CD4-positive, alpha-beta memory T cell (primary cell): Measurements from ENCODE around the gene SLC47A2. TPM values are rescaled to one million over a fixed set of nuclear protein-coding genes. Genes with fewer than 3 reads are reported as not detected.

ENCODE experiments used
- CTCF ChIA-PET: fragments of 350-600 bp; sonication (Branson Sonifier 250); formaldehyde crosslinking; loops from one replicate; lab custom pipeline; 2021; ENCODE audit warnings: inconsistent platforms; ENCODE audit not compliant: partially characterized antibody; lab: Charles Lee
- POLR2A ChIA-PET: fragments of 350-600 bp; sonication (Branson Sonifier 250); formaldehyde crosslinking; loops from one replicate; lab custom pipeline; 2021; ENCODE audit not compliant: partially characterized antibody; lab: Charles Lee
- DNase-seq, 5 donors: peaks; one replicate each; pipeline versions ENCODE4 v3.0.0 to v3.0.0-alpha.2; 2020 to 2022; ENCODE audit warnings: mixed read lengths in 1 of 5
- H3K27ac ChIP-seq: one replicate; pipeline ENCODE4 v1.7.0; 2013; ENCODE audit warnings: low read depth, low read length
- H3K27me3 ChIP-seq: 2 replicates; pipeline ENCODE4 v1.7.0; 2013; ENCODE audit warnings: mild to moderate bottlenecking, low read length, moderate library complexity; ENCODE audit not compliant: insufficient read depth
- H3K36me3 ChIP-seq: 2 replicates; pipeline ENCODE4 v1.7.0; 2013; ENCODE audit warnings: mild to moderate bottlenecking, low read length, moderate library complexity; ENCODE audit not compliant: insufficient read depth
- H3K4me1 ChIP-seq: 2 replicates; pipeline ENCODE4 v1.7.0; 2013; ENCODE audit warnings: mild to moderate bottlenecking, low read length, moderate library complexity; ENCODE audit not compliant: insufficient read depth
- H3K4me3 ChIP-seq, 2 donors: one replicate each; pipeline ENCODE4 v1.7.0; 2013; ENCODE audit warnings: low read length in 2 of 2, mild to moderate bottlenecking in 1 of 2
- H3K9me3 ChIP-seq, 2 donors: one replicate each; pipeline ENCODE4 v1.7.0; 2013; ENCODE audit warnings: low read length in 2 of 2, control low read depth in 1 of 2; ENCODE audit not compliant: control insufficient read depth in 1 of 2
- H3K27ac Mint-ChIP-seq, 7 donors: one replicate each; pipeline ENCODE4 v1.8.0; 2020 to 2021; ENCODE audit warnings: mixed read lengths in 7 of 7, mild to moderate bottlenecking in 6 of 7, inconsistent platforms in 3 of 7, moderate library complexity in 3 of 7
- H3K27me3 Mint-ChIP-seq, 2 donors: one replicate each; pipeline ENCODE4 v1.8.0; 2020 to 2021; ENCODE audit warnings: mixed read lengths in 2 of 2
- H3K36me3 Mint-ChIP-seq, 2 donors: one replicate each; pipeline ENCODE4 v1.8.0; 2020 to 2021; ENCODE audit warnings: mixed read lengths in 2 of 2, inconsistent platforms in 1 of 2, mild to moderate bottlenecking in 1 of 2
- H3K4me1 Mint-ChIP-seq, 4 donors: one replicate each; pipeline ENCODE4 v1.8.0; 2020 to 2021; ENCODE audit warnings: mixed read lengths in 4 of 4, mild to moderate bottlenecking in 1 of 4
- H3K4me3 Mint-ChIP-seq, 8 donors: one replicate each; pipeline ENCODE4 v1.8.0; 2020 to 2021; ENCODE audit warnings: mixed read lengths in 8 of 8, mild to moderate bottlenecking in 7 of 8, moderate library complexity in 6 of 8, inconsistent platforms in 3 of 8
- H3K9me3 Mint-ChIP-seq, 8 donors: one replicate each; pipeline ENCODE4 v1.8.0; 2020 to 2021; ENCODE audit warnings: mixed read lengths in 8 of 8, mild to moderate bottlenecking in 5 of 8, inconsistent platforms in 3 of 8, moderate library complexity in 1 of 8
- intact Hi-C: fragments of 100-400 bp; cut with micrococcal nuclease; formaldehyde crosslinking; loops from one replicate; pipeline ENCODE4 v1.15.1; 2023
- polyA plus RNA-seq, 2 donors: library from polyadenylated mRNA; unstranded; fragments of 300-500 nt; fragmentation: Illumina TruSeq; gene quantifications; one replicate each; pipeline ENCODE4 v1.2.3, GENCODE V29; 2021
- total RNA-seq, 2 experiments: library from RNA; stranded (reverse); gene quantifications; one replicate each; pipeline ENCODE4 v1.2.3, GENCODE V29; 2021

The SLC47A2 gene
- total and polyA plus RNA-seq, 4 experiments from 2014 or later: not detected

GRCh38 chr17:19713901-19714361 lies 2.5 kb downstream of the SLC47A2 start:
- ChIA-PET CTCF (no interaction called here), POLR2A (no interaction called here)
- Histone ChIP-seq H3K36me3 (no peaks in the 10 kb centered on the region), H3K4me3 (no peak overlapping the region), H3K27ac (no peak overlapping the region), H3K27me3 (no peaks in the 10 kb centered on the region), H3K9me3 (no peaks in the 10 kb centered on the region), H3K4me1 (no peaks in the 10 kb centered on the region)
- H3K9me3 Mint-ChIP-seq: no peaks in the 10 kb centered on the region
- H3K36me3 Mint-ChIP-seq: no peaks in the 10 kb centered on the region
- no peak overlapping the region for H3K4me3 Mint-ChIP-seq
- H3K4me1 Mint-ChIP-seq: no peaks in the 10 kb centered on the region
- intact Hi-C loops: no loop called here
- peaks cover 0 to 1% of the 10 kb centered on the region in 2 donors for H3K27me3 Mint-ChIP-seq
- peak overlapping the region in 1 of 7 donors; percentile 73 for H3K27ac Mint-ChIP-seq
- no peak for DNase-seq

- Histone ChIP-seq H3K9me3 (no peaks in the 10 kb centered on the region), H3K27ac (no peak overlapping the region), H3K4me1 (no peaks in the 10 kb centered on the region), H3K27me3 (no peaks in the 10 kb centered on the region), H3K36me3 (no peaks in the 10 kb centered on the region), H3K4me3 (no peak overlapping the region)
- Mint-ChIP-seq H3K36me3 (no peaks in the 10 kb centered on the region), H3K9me3 (no peaks in the 10 kb centered on the region), H3K27ac (peak overlapping the region in 1 of 7 donors; percentile 73), H3K4me3 (no peak overlapping the region), H3K4me1 (no peaks in the 10 kb centered on the region), H3K27me3 (peaks cover 0 to 1% of the 10 kb centered on the region in 2 donors)
- DNase-seq: no peak
- CTCF ChIA-PET: no interaction called here
- intact Hi-C loops: no loop called here
- POLR2A ChIA-PET: no interaction called here
Measured at GRCh38 chr17:19713462-19713861, 2.9 kb downstream of the SLC47A2 start.

- Histone ChIP-seq H3K4me3 (no peak overlapping the region), H3K36me3 (no peaks in the 10 kb centered on the region), H3K27me3 (no peaks in the 10 kb centered on the region), H3K9me3 (no peaks in the 10 kb centered on the region), H3K27ac (no peak overlapping the region), H3K4me1 (no peaks in the 10 kb centered on the region)
- intact Hi-C loops: no loop called here
- H3K36me3 Mint-ChIP-seq: no peaks in the 10 kb centered on the region
- POLR2A ChIA-PET: no interaction called here
- H3K27me3 Mint-ChIP-seq: peaks cover 0 to 1% of the 10 kb centered on the region in 2 donors
- no peak for DNase-seq
- CTCF ChIA-PET: no interaction called here
- peak overlapping the region in 1 of 7 donors; percentile 23 for H3K27ac Mint-ChIP-seq
- H3K9me3 Mint-ChIP-seq: no peaks in the 10 kb centered on the region
- H3K4me3 Mint-ChIP-seq: no peak overlapping the region
- no peaks in the 10 kb centered on the region for H3K4me1 Mint-ChIP-seq
Measured at GRCh38 chr17:19712436-19713004, 3.9 kb downstream of the SLC47A2 start.

GRCh38 chr17:19709841-19710240 lies 6.5 kb downstream of the SLC47A2 start:
- Mint-ChIP-seq H3K27me3 (peaks cover 0 to 1% of the 10 kb centered on the region in 2 donors), H3K36me3 (no peaks in the 10 kb centered on the region), H3K27ac (no peak overlapping the region), H3K4me3 (no peak overlapping the region), H3K4me1 (no peaks in the 10 kb centered on the region), H3K9me3 (no peaks in the 10 kb centered on the region)
- no peak for DNase-seq
- intact Hi-C loops: no loop called here
- Histone ChIP-seq H3K27ac (no peak overlapping the region), H3K36me3 (no peaks in the 10 kb centered on the region), H3K4me1 (no peaks in the 10 kb centered on the region), H3K9me3 (no peaks in the 10 kb centered on the region), H3K4me3 (no peak overlapping the region), H3K27me3 (no peaks in the 10 kb centered on the region)
- POLR2A ChIA-PET: no interaction called here
- CTCF ChIA-PET: interaction anchor here (2.0 kb wide), 1 partner anchor 35 kb away, joined by 5 read pairs; no protein-coding TSS in a partner anchor

- CTCF ChIA-PET: no interaction called here
- no peak overlapping the region for H3K27ac ChIP-seq
- H3K4me3 Mint-ChIP-seq: no peak overlapping the region
- no peaks in the 10 kb centered on the region for H3K27me3 ChIP-seq
- H3K9me3 ChIP-seq: no peaks in the 10 kb centered on the region
- no peaks in the 10 kb centered on the region for H3K36me3 Mint-ChIP-seq
- H3K27ac Mint-ChIP-seq: no peak overlapping the region
- no peak overlapping the region for H3K4me3 ChIP-seq
- POLR2A ChIA-PET: no interaction called here
- no peak for DNase-seq
- no peaks in the 10 kb centered on the region for H3K36me3 ChIP-seq
- intact Hi-C loops: no loop called here
- no peaks in the 10 kb centered on the region for H3K4me1 Mint-ChIP-seq
- H3K4me1 ChIP-seq: no peaks in the 10 kb centered on the region
- H3K9me3 Mint-ChIP-seq: no peaks in the 10 kb centered on the region
- H3K27me3 Mint-ChIP-seq: peaks cover 0 to 1% of the 10 kb centered on the region in 2 donors
Measured at GRCh38 chr17:19708431-19709175, 7.8 kb downstream of the SLC47A2 start.

- Mint-ChIP-seq H3K4me1 (no peaks in the 10 kb centered on the region), H3K9me3 (no peaks in the 10 kb centered on the region), H3K4me3 (no peak overlapping the region), H3K27me3 (no peaks in the 10 kb centered on the region), H3K36me3 (no peaks in the 10 kb centered on the region), H3K27ac (no peak overlapping the region)
- H3K9me3 ChIP-seq: no peaks in the 10 kb centered on the region
- no peaks in the 10 kb centered on the region for H3K27me3 ChIP-seq
- ChIA-PET POLR2A (no interaction called here), CTCF (no interaction called here)
- no peak overlapping the region for H3K27ac ChIP-seq
- H3K4me3 ChIP-seq: no peak overlapping the region
- H3K36me3 ChIP-seq: no peaks in the 10 kb centered on the region
- H3K4me1 ChIP-seq: no peaks in the 10 kb centered on the region
- DNase-seq: no peak
- intact Hi-C loops: no loop called here
Measured at GRCh38 chr17:19707728-19708221, 8.6 kb downstream of the SLC47A2 start.

GRCh38 chr17:19706791-19707727 lies 9.3 kb downstream of the SLC47A2 start:
- H3K36me3 Mint-ChIP-seq: no peaks in the 10 kb centered on the region
- ChIA-PET POLR2A (no interaction called here), CTCF (interaction anchor here (1.0 kb wide), 1 partner anchor 60 kb away, joined by 3 read pairs; no protein-coding TSS in a partner anchor)
- no peaks in the 10 kb centered on the region for H3K27me3 Mint-ChIP-seq
- intact Hi-C loops: no loop called here
- Histone ChIP-seq H3K9me3 (no peaks in the 10 kb centered on the region), H3K27me3 (no peaks in the 10 kb centered on the region), H3K4me1 (no peaks in the 10 kb centered on the region), H3K36me3 (no peaks in the 10 kb centered on the region), H3K4me3 (no peak overlapping the region), H3K27ac (no peak overlapping the region)
- H3K4me1 Mint-ChIP-seq: no peaks in the 10 kb centered on the region
- no peak overlapping the region for H3K27ac Mint-ChIP-seq
- H3K4me3 Mint-ChIP-seq: no peak overlapping the region
- H3K9me3 Mint-ChIP-seq: no peaks in the 10 kb centered on the region
- no peak for DNase-seq
